Osteoblast (primary cell): ENCODE results near the gene ETV6. TPM values are rescaled to one million over a fixed set of nuclear protein-coding genes. Genes with fewer than 3 reads are reported as not detected.

Experiments
- DNase-seq: peaks from one replicate; pipeline ENCODE4 v3.0.0; 2011; ENCODE audit warnings: low spot score, mixed read lengths; ENCODE audit not compliant: insufficient read length; ENCODE audit errors: missing footprints
- H2AFZ ChIP-seq: 2 replicates; pipeline ENCODE4 v1.6.0; 2011; ENCODE audit warnings: mild to moderate bottlenecking, low read length
- H3K27ac ChIP-seq: 2 replicates; pipeline ENCODE4 v1.5.1; 2011; ENCODE audit warnings: mild to moderate bottlenecking, low read depth, low read length, moderate library complexity
- H3K27me3 ChIP-seq: 2 replicates; pipeline ENCODE4 v1.6.0; 2012; ENCODE audit warnings: mild to moderate bottlenecking, control low read depth, inconsistent platforms, low read length, moderate library complexity; ENCODE audit not compliant: insufficient read depth
- H3K36me3 ChIP-seq: 2 replicates; pipeline ENCODE4 v1.5.1; 2011; ENCODE audit warnings: mild to moderate bottlenecking, low read length, control low read depth, moderate library complexity; ENCODE audit not compliant: insufficient read depth
- H3K4me1 ChIP-seq: 2 replicates; pipeline ENCODE4 v1.5.1; 2011; ENCODE audit warnings: mild to moderate bottlenecking, low read length, control low read depth, moderate library complexity; ENCODE audit not compliant: insufficient read depth
- H3K4me2 ChIP-seq: 2 replicates; pipeline ENCODE4 v1.6.0; 2011; ENCODE audit warnings: mild to moderate bottlenecking, low read length; ENCODE audit not compliant: insufficient read depth
- H3K4me3 ChIP-seq: fragments of 200-600 bp; sonication (generic); 3 replicates; pipeline ENCODE4 v1.5.1; 2012; ENCODE audit warnings: mild to moderate bottlenecking, low read length, inconsistent platforms; ENCODE audit not compliant: insufficient read depth
- H3K79me2 ChIP-seq: 2 replicates; pipeline ENCODE4 v1.6.0; 2012; ENCODE audit warnings: mild to moderate bottlenecking, low read length, control low read depth, inconsistent platforms; ENCODE audit not compliant: insufficient read depth
- H3K9me3 ChIP-seq: 2 replicates; pipeline ENCODE4 v1.5.1; 2011; ENCODE audit warnings: low read depth, low read length, control low read depth
- H4K20me1 ChIP-seq: 2 replicates; pipeline ENCODE4 v1.6.0; 2012; ENCODE audit warnings: mild to moderate bottlenecking, low read length, control low read depth; ENCODE audit not compliant: insufficient read depth
- total RNA-seq: library from RNA; depleted of rRNA; stranded (reverse); fragments of >200 nt; gene quantifications from 2 replicates; pipeline ENCODE4 v1.2.3, GENCODE V29; 2012
- TF ChIP-seq, protein P1 (sequence below): IDR thresholded peaks from 2 replicates; pipeline ENCODE4 v1.5.1; 2011; ENCODE audit warnings: mild to moderate bottlenecking, low read depth, low read length, moderate library complexity; ENCODE audit errors: extremely low read depth

ETV6 gene
- total RNA-seq, 1 donor, result 16.3 TPM

DNA sequence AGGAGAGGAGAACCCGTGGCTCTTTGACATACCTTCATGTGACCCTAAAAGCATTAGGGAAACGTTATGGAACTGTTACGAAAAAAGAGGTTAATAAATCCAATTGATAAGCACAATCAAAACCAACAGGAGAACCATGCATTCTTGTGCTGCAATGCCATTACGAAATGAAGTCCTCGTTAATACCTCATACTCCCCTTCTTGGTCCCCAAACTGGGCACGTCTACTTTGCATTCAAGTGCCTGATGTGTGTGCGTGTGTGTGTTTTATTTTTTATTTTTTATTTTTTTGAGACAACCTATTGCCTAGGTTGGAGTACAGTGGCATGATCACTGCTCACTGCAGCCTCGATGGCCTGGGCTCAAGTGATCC, 150.0 kb downstream of the ETV6 start:
- no peaks in the 10 kb centered on the region for H4K20me1 ChIP-seq
- no peaks in the 10 kb centered on the region for H3K36me3 ChIP-seq
- H3K9me3 ChIP-seq, result no peaks in the 10 kb centered on the region
- H3K27me3 ChIP-seq, result no peaks in the 10 kb centered on the region
- no peak overlapping the region for H2AFZ ChIP-seq
- TF ChIP-seq, protein P1, sequence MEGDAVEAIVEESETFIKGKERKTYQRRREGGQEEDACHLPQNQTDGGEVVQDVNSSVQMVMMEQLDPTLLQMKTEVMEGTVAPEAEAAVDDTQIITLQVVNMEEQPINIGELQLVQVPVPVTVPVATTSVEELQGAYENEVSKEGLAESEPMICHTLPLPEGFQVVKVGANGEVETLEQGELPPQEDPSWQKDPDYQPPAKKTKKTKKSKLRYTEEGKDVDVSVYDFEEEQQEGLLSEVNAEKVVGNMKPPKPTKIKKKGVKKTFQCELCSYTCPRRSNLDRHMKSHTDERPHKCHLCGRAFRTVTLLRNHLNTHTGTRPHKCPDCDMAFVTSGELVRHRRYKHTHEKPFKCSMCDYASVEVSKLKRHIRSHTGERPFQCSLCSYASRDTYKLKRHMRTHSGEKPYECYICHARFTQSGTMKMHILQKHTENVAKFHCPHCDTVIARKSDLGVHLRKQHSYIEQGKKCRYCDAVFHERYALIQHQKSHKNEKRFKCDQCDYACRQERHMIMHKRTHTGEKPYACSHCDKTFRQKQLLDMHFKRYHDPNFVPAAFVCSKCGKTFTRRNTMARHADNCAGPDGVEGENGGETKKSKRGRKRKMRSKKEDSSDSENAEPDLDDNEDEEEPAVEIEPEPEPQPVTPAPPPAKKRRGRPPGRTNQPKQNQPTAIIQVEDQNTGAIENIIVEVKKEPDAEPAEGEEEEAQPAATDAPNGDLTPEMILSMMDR, result no peak
- no peak overlapping the region for H3K4me3 ChIP-seq
- peak overlapping the region; percentile 91 for H3K27ac ChIP-seq
- DNase-seq, result no peak
- H3K4me1 ChIP-seq, result peaks cover 50% of the 10 kb centered on the region
- H3K4me2 ChIP-seq, result peak overlapping the region; percentile 47
- peaks cover 14% of the 10 kb centered on the region for H3K79me2 ChIP-seq

DNA sequence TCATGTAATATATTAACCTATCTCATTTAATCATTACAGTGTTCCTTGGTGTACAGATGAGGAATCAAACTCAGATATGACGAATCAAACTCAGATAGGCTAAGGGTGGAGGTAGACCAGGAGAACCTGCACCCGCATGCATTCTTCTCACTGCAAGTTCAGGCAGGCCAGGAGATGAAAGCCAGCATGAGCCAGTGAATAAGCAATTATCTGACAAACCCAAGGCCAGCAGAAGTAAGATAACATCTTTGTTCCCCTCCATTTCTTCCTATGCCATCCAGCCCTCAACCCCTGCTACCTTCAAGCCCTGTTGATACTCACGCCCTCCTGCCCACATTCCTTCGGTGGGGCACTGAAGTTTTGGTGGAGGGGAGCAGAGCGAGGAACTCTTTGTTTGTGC, 152.2 kb downstream of the ETV6 start:
- H3K4me1 ChIP-seq, result peaks cover 29% of the 10 kb centered on the region
- no peaks in the 10 kb centered on the region for H3K9me3 ChIP-seq
- no peak overlapping the region for H3K27ac ChIP-seq
- peaks cover 15% of the 10 kb centered on the region for H3K79me2 ChIP-seq
- H3K36me3 ChIP-seq, result no peaks in the 10 kb centered on the region
- H3K27me3 ChIP-seq, result no peaks in the 10 kb centered on the region
- TF ChIP-seq, protein P1, result no peak
- H4K20me1 ChIP-seq, result no peaks in the 10 kb centered on the region
- H3K4me2 ChIP-seq, result no peak overlapping the region
- DNase-seq, result no peak
- no peak overlapping the region for H3K4me3 ChIP-seq
- no peak overlapping the region for H2AFZ ChIP-seq

DNA sequence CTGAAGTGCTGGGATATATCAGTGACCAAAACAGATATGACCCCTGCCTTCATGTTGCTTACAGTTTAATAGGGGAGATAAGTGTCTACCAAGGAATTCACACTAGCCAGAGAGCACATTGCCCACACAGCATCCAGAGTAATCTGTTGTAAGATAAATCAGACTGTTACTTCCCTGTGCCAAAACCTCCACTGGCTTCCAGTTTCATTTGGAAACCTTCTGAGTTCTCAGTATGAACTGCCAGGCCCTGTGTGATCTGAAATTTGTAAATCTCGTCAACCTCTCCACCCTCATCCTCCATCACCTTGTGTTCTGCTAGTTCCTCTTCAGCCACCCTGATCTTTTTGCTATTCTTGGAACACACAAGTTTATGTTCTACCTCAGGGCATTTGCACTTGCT, 154.7 kb downstream of the ETV6 start:
- Histone ChIP-seq H4K20me1 (no peaks in the 10 kb centered on the region), H3K79me2 (peaks cover 15% of the 10 kb centered on the region), H3K4me1 (peaks cover 4% of the 10 kb centered on the region), H3K27ac (no peak overlapping the region), H2AFZ (no peak overlapping the region), H3K4me3 (no peak overlapping the region), H3K9me3 (no peaks in the 10 kb centered on the region), H3K27me3 (no peaks in the 10 kb centered on the region), H3K4me2 (no peak overlapping the region), H3K36me3 (no peaks in the 10 kb centered on the region)
- no peak for DNase-seq
- TF ChIP-seq, protein P1, result no peak

DNA sequence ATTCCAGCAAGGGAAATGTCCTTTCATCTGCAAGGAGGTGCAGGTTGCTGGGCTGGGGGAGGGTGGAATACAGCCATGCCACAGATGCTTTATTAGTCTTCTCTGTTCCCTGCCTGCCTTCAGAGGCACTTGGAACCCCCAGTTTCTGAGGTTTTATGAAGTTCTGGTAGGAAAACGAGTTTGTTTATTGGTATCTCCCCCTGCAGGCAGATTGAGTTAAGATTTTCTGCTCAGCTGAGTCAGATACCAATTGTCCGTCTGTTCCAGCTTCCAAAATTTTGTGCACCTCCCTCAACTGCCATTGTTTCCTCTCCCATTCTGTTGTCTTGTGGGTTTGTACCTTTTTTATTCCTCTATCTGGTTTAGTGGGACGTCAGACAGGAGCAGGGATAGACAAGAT, 155.6 kb downstream of the ETV6 start:
- Histone ChIP-seq H3K27me3 (no peaks in the 10 kb centered on the region), H3K27ac (no peak overlapping the region), H2AFZ (no peak overlapping the region), H3K4me2 (no peak overlapping the region), H3K4me1 (no peaks in the 10 kb centered on the region), H3K79me2 (peaks cover 15% of the 10 kb centered on the region), H3K9me3 (no peaks in the 10 kb centered on the region), H3K4me3 (no peak overlapping the region), H3K36me3 (no peaks in the 10 kb centered on the region), H4K20me1 (no peaks in the 10 kb centered on the region)
- no peak for DNase-seq
- TF ChIP-seq, protein P1, result peak; percentile 37
